Cerebellar nuclear complex (tissue), 1 donor: ENCODE results near the gene MED27.

Source experiments
- DNase-seq, 2 experiments: peaks; one replicate each; lab custom pipeline; 2025; lab: John Stamatoyannopoulos, UW

The MED27 gene

DNA sequence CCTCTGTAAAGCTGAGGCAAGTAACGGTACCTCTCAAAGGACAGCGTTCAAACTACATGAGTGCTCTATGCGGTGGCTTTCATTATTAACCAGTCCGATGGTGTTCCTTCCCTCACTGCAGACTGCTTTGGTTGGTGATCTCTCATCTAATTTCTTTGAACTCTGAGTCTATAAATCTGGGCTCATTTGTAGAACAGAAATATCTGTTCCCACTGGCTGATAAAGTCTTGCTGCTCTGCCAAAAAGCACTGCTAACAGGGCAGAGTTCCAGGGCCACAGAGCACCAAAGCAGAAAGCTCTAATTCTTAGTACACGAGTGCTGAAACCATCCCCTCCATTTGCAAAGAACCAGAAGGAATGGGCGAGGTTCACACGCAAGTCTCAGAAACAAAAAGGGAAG is 81.9 kb downstream of the MED27 start:
- DNase-seq = peak in 1 of 2 experiments; percentile 48

DNA sequence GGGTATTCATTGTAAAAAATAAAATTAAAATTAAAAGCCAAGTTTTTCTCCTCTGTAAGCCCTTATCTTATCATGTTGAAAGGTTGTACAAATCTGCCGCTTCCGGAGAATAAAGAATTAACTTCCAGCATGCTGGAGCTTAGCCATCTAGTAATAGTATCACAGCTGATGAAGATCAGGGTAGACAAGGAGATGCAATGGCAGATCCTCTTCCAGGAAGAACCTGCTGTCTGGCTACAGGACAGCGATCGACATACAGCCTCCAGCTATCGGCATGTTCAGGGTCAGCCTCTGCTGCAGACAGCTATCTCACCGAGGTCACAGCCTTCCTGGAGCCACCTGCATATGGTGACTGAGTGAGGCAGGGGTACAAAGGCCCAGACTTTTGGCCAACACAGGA is 82.6 kb downstream of the MED27 start:
- no peak for DNase-seq

DNA sequence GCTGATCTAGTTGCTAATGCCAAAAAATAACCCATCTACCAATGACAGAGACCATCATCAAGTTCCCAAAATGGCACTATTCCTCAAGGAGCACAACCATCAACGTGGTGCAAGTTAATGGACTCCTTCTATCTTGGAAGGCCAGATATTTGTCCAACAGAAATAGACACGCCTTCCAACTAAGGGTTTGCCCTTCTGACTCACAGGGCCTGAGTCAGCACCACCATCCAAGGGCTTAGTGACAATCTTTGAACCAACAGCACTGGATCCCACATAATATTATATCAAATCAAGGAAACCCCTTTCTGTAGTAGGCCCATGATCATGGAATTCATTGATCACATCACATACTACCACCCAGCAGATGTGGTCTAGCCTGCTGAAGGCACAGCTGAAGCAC is 84.3 kb downstream of the MED27 start:
- no peak for DNase-seq

DNA sequence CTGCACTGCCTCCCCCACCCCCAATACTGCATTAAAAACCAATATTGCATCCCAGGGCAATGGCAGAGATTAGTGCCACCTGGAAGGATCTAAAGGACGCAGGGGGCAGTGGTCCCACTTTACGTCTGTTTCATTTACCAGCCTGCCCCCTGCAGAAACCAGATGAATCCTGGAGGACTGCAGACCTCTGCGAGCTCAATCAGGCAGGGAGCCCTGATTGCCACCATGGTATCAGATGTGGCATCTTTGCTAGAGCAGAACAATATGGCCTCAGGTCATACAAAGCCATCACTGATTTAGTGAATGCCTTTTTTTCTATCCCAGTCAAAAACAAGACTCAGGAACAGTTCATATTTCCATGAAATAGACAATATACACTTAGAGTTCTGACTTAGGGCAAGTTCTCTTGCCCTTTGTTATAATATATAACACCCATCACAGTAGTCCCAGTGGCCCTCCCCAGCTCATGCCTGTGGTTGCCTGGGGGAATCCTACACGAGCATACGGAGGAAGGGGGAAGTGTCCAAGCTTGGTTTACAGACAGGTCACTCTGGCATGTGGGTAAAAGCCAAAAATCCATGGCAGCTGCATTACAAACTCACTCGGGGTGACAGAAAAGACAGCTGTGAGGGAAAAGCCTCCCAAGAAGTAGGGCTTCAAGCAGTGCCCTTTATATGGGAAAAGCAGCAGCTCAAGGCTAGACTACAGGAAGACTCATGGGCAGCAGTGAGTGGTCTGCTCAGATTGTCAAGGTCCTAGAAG is 85.1 kb downstream of the MED27 start:
- no peak for DNase-seq

DNA sequence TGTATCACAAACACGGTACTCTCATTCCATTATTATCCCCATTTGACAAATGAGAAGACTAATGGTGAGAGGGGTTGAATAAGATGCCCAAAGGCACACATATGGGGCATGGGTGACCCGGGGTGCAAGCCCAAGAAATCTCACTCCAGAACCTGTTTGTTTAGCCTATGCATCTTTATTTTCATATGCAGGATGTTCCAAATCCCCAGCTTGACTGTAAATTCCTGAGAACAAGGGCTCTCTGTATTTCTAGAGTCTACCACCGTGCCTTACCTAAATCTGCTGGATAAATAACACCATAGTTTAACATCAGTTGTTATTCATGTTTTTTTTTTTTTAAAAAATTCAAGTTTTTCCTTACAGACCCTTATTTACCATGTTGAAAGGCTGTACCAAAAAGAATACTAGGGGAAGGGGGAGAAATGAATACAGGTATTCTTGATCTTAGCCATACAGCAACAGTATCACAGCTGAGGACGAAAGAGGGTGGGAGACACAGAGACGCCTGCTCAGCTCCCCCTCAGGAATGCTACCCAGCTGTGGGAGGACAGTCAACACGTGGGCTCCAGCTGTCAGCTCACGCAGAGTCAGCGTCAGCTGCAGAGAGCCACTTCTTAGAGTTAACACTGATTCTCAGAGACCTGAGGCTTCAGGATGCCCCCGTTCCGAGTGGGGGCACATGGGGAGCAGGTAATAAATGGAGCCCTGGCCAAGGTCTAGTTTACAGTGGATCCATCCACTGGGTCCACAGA is 86.6 kb downstream of the MED27 start:
- no peak for DNase-seq

DNA sequence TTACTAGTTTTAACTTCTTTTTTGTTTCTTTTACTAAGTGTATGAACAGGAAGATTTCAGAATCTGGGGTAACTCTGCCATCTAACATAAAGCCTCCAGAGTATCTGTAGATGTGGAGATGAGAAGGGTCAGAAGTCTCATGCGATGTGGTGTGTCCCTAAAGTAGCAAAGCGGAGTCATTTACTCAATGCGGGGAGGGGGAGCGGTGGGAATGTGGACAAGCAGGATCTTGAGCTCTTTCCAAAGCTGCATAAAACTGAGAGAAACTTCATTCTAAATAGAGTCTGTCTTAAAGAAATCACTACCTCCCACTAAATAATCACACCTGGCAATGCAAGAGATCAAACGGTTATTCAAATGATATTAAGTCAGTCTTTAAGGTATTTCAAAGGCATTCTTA is 92.4 kb downstream of the MED27 start:
- DNase-seq = no peak

DNA sequence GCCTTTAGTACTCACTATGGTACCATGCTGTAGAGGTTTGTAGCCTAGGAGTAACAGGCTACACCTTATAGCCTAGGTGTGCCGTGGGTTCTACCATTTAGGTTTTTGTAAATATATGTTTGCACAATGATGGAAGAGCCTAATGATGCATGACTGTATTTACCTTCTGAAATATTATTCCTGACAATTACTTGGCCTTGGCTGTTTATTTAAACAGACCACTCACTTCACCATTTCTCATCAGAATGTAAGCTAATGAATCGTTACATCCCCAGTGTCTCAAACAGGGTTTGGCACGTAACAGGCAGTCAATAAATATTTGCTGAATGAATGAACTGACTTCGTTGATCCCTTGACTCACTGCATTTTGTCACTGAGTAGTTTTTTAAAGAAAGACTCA is 93.1 kb downstream of the MED27 start:
- DNase-seq = no peak

DNA sequence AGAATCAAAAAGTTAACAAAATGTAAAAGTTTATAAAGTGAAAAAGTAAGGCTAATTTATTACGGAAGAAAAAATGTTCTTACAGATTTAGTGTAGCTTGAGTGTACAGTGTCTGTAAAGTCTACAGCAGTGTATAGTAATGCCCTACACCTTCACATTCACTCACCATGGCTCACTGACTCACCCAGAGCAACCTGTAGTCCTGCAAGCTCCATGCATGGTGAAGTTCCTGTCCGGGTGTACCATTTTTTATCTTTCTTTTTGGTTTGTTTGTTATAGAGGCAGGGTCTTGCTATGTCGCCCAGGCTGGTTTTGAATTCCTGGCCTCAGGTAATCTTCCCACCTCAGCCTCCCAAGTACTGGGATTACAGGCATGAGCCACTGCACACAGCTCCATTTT is 93.6 kb downstream of the MED27 start:
- no peak for DNase-seq

DNA sequence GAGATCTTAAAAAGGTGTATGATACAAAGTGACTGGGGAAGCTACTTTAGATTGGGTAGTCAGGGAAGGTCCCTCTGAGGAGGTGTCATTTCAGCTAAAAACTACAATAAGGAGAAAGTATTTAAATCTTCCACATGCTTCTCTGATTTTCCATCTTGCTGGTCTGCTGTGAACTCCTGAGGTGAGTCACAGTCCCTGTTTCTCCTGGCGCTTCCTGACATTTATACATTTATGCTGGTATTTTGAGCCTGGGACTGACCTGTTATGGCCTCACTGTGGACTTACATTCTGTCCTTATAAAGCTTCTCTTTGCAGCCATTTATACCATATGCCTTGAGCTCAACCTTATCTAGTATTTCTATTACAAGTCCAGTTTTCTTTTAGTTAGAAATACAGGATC is 95.1 kb downstream of the MED27 start:
- no peak for DNase-seq

DNA sequence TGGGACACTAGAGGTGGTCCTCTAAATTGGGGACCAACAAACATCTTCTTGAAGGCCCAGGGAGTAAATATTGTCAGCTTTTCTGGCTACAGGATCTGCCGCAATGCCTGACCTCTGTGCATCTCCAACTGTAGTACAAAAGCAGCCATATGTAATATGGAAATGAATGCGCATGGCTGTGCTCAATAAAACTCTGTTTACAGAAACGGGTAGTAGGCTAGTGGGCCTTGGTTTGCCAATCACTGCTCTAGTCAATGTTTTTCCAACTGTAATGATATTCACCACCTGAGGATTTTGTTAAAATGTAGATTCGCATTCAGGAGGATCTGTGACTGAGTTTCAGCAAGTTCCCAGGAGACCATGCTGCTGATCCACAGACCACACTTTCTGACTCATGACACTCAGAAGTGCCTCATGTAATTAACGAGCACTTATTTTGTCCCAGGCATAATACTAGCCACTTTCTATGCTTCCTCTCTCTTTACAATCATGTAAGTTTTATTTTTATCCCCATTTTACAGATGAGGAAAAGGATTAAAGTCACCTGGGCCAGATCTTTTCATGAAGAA is 96.9 kb downstream of the MED27 start:
- no peak for DNase-seq

DNA sequence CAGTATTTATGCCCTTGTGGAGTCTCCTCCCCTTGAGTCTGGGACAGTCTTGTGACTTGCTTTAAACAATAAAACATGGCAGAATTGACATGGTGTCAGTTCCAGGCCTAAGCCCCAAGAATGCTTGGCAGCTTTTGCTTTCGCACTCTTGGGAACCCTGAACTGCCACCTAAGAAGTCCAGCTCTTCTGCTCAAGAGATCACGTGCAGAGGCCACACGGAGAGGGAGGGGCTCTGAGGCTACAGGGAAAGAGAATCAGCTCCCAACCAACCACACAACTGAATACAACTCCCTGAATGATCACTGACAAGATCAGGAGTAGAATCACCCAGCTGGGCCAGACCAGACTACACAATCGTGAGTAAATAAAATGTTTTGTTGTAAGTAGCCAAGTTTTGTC is 97.6 kb downstream of the MED27 start:
- no peak for DNase-seq

DNA sequence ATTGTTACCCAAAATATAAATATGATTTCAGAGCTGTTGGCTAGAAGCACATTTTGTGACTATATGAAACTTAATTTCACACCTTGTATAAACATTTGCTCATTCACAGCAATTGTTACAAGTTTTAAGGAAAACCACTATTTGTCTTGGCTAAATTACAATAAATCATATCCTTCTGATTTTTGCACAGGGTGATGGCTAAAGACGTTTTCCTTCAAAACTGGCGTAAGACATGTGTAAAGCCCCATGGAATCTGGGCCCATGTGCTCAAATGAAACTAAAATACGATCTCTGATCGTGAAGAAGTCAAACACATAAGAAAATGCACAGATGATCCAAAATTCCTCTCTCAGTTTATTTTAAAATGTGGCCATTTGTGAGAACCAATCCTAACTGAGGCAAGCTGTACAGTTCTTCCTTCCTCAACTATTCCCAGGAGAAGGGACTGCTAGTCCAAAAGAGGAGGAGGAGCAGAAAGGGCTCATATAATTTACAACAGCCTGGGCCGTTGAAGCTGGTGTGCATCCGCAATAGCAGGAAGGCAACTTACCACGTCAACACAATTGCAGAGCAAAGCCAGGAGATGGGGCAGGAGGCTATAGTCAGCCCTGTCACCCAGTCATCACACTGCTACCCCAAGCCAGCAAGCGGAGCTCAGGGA is 98.4 kb downstream of the MED27 start:
- no peak for DNase-seq

DNA sequence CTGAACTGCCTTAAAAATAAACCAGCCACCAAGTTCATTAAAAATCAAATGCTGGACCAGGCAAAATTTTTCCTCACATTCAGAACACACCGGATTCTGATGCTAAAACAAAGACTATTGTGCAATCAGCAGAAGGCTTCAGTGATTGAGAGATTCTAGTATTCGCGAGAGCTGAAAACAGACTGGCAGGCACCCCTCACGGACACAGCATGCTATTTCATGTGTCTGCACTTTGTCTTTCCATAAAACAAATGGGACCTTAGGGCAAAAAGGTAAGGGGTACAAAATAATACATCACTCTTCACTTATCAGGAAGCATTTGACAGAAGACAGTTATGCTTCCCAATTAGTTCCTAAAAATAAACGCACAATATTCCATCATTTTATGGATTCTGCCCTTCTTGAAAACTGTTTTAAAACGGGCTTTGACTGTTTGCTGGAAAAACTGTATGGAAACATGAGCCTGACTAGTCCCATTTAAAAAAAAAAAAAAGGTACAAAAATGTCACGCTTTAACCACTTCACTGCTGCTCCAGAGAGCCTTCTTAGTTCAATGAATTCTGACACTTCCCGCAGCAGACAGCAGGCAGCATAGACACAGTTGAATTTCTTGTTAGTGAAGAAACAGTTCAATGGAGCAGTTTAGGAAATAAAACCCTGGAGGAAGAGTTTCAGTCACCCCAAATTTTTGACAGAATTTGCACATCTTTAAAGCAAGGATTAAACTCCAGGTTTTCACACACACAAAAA is 99.2 kb downstream of the MED27 start:
- no peak for DNase-seq

DNA sequence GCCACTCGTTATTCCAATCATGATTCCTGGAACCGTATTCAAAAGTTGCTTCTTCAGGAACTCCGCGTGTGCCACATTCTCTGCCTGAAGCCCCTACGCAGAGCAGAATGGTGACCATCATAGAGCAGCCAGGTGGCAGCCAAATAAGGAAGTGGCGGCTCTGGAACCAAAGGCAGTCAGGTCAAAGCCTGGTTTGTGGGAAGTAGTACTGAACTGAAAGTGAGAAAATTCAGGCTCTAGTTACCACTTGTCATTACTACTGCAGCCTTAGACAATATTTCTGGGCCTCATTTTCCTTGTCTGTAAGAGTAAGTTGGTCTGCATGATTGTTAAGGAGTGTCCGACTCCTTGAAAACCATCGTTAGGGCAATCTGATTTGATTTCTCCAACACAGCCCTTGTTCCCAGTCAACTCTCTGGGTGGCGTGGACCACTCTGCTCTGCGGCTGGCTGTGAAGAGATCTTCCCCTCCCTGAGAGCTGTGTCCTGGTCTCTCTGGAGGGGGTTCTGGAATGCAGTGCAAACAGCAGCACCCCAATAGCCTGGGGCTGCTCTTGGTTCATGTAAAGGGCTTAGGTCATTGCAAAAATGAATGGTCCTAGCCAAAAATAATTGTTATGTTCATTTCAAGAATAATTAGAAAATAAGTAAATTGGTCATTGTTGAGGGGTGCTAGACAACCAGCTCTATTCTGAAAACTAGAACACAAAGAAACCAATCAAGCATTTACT is 102.4 kb downstream of the MED27 start:
- no peak for DNase-seq

DNA sequence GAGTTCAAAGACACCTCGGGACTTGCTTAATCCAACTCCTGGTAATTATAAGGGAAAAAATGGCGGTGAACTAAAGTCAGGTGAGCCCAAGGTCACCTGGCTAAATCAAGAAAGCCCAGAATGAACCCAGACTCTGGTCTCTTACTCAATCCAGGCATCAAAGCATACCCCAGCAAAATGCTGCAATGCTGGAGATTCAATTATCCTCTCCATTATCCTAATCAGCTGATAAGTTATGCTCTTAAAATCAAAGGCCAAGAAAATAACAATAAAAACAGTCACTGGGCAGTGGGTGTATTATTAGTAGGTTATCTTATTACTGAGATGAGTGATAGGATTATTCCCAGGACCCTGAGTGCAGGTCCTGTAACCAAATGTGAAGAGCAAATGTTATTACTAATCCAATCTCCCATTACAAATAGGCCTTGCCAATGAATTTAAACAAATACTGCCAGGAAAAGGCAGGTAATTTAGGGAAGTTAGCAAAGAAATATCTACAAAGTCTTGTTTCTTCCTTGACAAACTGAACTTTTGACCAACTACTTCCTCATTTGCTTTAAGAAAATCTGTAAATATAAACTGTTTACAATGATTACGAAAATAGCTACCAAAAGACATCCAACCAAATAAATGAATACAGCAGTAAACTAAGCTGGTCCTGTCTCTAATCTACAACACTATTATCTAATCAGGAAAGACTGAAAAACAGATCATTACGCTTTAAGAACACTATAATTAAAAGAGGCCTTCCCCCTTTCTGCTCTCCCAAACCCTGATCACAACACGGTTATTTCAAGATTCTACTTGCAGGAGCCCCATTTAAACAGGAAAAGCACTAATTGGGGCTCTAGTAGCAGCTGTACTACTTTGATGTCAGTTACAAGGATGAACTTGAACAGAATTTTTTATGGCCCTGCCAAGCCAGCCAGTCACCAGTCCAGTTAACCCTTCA is 103.2 kb downstream of the MED27 start:
- no peak for DNase-seq

DNA sequence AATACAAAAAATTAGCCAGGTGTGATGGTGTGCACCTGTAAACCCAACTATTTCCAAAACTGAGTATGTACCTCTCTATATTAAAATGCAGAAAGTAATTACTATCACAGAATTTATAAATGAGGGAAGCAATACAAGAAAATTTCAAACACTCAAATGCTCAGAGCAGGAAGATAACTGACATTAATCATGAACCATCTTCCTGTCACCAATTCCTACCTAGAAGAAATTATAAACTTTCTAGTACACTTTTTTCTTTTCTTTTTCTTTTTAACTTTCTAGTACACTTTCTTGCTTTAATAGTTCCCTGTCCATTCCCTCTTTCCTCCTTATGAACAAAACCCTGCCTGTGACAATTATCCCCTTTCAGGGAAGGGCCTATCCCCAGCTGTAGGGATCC is 106.8 kb downstream of the MED27 start:
- DNase-seq = no peak

DNA sequence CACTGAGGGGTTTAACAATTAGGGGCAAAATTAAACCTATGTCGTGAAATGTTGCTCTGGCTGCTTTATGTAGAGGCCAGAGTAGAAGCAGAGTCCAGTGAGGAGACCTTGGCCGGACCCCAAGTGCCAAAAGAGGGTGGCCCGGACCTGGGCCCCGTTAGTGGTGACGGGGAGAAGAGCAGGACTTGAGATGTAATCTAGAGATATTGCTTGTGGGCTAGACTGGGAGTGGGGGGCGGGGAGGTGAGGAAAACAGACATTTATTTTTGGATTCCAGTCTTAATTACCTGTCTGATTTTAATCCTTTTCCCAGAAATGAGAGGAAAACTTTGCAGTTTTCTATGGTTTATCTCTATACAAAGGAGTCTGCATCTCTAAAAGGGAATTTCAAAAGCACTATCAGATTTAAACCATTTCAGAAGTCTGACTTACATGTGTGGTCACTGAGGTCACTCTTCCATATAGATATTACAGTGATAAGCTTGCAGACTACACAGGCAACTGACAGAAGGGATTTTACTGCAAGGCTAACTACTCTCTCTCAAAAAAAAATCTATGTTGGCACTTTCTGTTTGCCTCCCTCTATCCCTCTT is 108.1 kb downstream of the MED27 start:
- no peak for DNase-seq

DNA sequence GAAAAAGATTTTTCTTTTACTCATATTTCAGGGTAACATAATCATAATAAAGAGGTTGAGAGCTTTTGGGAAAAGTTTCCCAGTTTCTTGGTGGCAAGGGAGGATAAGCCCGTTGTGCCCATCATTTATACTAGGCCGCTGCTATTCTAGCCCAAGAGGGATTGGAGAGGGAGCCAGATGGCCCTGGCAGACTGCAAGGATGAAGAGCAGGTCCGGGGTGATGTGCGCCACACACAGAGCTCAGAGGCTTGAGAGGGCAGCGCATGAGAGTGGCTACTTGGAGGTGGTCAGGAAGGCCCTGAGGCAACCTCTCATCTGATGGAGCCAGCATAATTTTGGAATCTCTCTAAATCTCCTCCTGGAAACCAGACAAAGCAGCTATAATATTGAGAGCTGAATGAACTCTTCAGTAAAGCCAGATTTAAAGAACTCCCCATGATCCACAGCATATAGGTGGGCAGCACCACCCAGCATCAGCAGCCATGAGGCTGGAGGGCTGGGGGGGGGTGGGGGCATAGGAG is 110.1 kb downstream of the MED27 start:
- DNase-seq = peak in 1 of 2 experiments; percentile 30

DNA sequence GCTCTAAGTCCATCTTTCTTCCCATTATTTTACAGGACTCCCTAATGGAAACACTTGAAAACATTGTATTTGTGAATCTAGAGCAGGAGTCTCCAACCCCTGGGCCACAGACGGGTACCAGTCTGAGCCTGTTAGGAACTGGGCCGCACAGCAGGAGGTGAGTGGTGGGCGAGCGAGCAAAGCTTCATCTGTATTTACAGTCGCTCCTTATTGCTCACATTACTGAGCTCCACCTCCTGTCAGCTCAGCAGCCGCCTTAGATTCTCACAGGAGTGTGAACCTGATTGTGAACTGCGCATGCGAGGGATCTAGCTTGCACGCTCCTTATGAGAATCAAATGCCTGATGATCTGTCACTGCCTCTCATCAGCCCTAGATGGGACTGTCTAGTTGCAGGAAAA is 111.0 kb downstream of the MED27 start:
- no peak for DNase-seq

DNA sequence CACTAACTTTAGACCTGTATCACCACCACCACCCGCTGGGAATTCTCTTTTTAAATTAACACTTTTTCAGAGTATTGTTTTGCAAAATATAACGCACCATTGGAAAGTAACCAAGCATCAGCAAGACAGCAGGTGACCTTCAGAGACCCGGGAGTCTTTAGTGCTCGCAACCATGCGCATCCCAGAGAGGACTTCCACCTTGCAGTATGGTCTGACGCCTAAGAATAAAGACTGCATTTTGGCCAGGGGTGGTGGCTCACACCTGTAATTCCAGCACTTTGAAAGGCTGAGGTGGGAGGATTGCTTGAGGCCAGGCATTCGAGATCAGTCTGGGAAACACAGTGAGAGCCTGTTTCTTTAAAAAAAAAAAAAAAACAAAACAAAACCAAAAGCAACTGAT is 113.8 kb downstream of the MED27 start:
- DNase-seq = no peak
